ENCODE measurements around the gene LRRC56. TPM values are rescaled to one million over a fixed set of nuclear protein-coding genes. Genes with fewer than 3 reads are reported as not detected.
A peak's percentile ranks its signal among the peaks of the same experiment; 100 is the strongest.

Gene LRRC56
- total RNA-seq, 6 experiments from 2014 or later, result 0.23 to 0.83 (median 0.55) TPM

DNA sequence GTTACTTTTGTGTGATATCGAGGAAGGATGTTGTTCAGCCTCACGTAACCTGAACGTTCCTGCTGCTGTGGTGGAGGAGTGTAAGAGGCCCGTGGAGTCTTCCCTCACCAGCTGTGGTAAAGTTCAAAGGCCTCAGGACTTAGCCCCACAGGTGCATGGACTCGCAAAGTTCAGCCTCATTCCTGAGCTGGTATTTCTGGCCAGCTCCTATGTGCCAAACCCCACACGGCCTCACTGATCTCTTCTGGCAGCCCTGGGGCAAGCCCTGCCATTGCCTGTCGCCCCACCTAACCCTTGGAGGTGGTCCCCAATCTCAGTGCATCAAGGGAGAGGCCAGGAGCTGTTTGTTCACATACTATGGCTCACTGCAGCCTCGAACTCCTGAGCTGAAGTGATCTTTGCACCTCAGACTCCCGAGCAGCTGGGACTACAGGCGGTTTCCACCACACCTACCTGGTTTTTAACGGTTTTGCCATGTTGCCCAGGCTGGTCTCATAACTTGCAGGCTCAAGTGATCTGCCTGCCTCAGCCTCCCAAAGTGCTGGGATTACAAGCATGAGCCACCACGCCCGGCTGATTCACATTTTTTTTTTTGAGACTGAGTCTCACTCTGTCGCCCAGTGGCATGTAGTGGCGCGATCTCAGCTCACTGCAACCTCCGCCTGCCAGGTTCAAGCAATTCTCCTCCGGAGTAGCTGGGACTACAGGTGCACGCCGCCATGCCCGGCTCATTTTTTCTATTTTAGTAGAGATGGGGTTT is 41.1 kb downstream of the LRRC56 start:
- TF ChIP-seq CTCF (IDR thresholded peaks at IDR 0.05), result no peak
- peak overlapping the region; percentile 95 for H3K4me3 Mint-ChIP-seq
- H3K36me3 Mint-ChIP-seq (ENCODE audit: low read depth), result peaks cover 9% of the 10 kb centered on the region; the same call in 1 of the 2 replicates
- H3K9me3 Mint-ChIP-seq, result no peaks in the 10 kb centered on the region
- H3K27ac Mint-ChIP-seq, result peak overlapping the region; percentile 42; the same call in 1 of the 2 replicates
- peaks cover 42% of the 10 kb centered on the region for H3K4me1 Mint-ChIP-seq (ENCODE audit: low read depth)
- DNase-seq, result no peak
- peaks cover 3% of the 10 kb centered on the region; the same call in 1 of the 2 replicates for H3K27me3 Mint-ChIP-seq (ENCODE audit: insufficient read depth)

DNA sequence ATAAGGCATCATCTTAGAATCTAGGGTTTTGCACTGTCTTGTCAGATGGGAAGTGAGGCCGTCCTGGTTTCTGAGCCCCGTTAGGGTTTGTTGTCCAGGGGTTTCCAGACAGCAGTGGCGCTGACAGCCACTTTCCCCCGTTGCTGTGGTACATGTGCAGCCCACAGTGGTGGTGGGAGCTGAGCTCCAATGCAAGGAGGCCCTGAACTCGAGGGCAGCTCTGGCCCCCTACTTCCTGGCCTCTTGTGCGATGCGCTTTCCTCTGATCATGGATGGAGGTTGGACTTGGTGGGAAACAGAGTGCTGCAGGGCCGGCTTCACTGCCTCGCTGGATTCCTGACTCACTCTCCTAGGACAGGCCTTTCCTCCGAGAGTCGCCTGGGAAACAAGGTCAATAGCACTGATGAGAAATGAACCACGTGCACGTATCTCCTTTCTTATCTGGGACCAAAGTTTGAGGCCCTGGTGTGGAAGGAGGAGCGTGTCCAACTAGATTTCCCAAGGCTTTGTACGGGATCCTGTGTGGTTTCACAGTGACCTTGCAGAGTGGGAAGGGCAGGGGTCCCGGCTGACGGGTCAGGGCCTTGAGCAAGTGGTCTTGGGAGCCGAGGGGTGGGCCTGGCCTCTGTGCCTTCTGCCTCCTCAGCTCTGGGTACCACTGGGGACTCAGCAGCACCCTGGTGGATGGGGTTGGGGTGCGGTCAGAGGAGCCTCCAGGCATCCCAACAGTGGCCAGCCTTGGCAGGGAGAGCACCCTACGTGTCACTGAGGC is 42.7 kb downstream of the LRRC56 start:
- Mint-ChIP-seq H3K27me3 (ENCODE audit: insufficient read depth) (no peaks in the 10 kb centered on the region; the same call in 1 of the 2 replicates), H3K27ac (peak overlapping the region; percentile 42; the same call in 1 of the 2 replicates), H3K36me3 (ENCODE audit: low read depth) (peaks cover 9% of the 10 kb centered on the region; the same call in 1 of the 2 replicates), H3K4me3 (no peak overlapping the region), H3K9me3 (no peaks in the 10 kb centered on the region), H3K4me1 (ENCODE audit: low read depth) (peaks cover 38% of the 10 kb centered on the region)
- no peak for DNase-seq
- TF ChIP-seq CTCF (IDR thresholded peaks at IDR 0.05), result no peak

GRCh38 chr11:581342-581741 is 44.0 kb downstream of the LRRC56 start:
- H3K9me3 Mint-ChIP-seq, result no peaks in the 10 kb centered on the region
- H3K4me1 Mint-ChIP-seq (ENCODE audit: low read depth), result peaks cover 36% of the 10 kb centered on the region
- H3K27ac Mint-ChIP-seq, result no peak overlapping the region
- no peak overlapping the region for H3K4me3 Mint-ChIP-seq
- no peak for TF ChIP-seq CTCF (IDR thresholded peaks at IDR 0.05)
- no peaks in the 10 kb centered on the region; the same call in 1 of the 2 replicates for H3K27me3 Mint-ChIP-seq (ENCODE audit: insufficient read depth)
- H3K36me3 Mint-ChIP-seq (ENCODE audit: low read depth), result peaks cover 9% of the 10 kb centered on the region; the same call in 1 of the 2 replicates
- DNase-seq, result no peak

DNA sequence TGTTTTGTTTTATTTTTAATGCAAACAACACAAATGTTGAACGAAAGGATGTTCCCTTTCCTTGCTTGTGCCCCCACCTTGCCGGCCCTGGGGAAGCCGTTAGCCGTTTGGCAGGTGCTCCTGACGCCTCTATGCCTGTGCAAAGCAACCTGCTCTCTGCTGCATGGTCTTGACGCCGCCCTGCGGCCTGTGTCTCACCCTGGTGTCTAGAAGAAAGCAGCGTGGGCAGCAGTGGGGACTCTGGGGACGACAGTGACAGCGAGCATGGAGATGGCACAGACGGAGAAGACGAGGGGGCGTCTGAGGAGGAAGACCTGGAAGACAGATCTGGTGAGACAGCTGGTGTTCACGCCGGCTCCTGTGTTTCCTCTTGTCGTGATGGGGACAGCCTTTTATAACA is 44.4 kb downstream of the LRRC56 start:
- H3K4me3 Mint-ChIP-seq, result no peak overlapping the region
- TF ChIP-seq CTCF (IDR thresholded peaks at IDR 0.05), result no peak
- DNase-seq, result no peak
- peaks cover 36% of the 10 kb centered on the region for H3K4me1 Mint-ChIP-seq (ENCODE audit: low read depth)
- H3K27me3 Mint-ChIP-seq (ENCODE audit: insufficient read depth), result no peaks in the 10 kb centered on the region; the same call in 1 of the 2 replicates
- H3K36me3 Mint-ChIP-seq (ENCODE audit: low read depth), result peaks cover 9% of the 10 kb centered on the region; the same call in 1 of the 2 replicates
- 0 out of 2 replicates have a peak overlapping the region, but pooled peaks have one; percentile 17 for H3K27ac Mint-ChIP-seq
- no peaks in the 10 kb centered on the region for H3K9me3 Mint-ChIP-seq

- H3K36me3 Mint-ChIP-seq (ENCODE audit: low read depth), result peaks cover 4% of the 10 kb centered on the region; the same call in 1 of the 2 replicates
- no peak overlapping the region for H3K27ac Mint-ChIP-seq
- H3K27me3 Mint-ChIP-seq (ENCODE audit: insufficient read depth), result no peaks in the 10 kb centered on the region; the same call in none of the 2 replicates
- no peak for TF ChIP-seq CTCF (IDR thresholded peaks at IDR 0.05)
- peaks cover 26% of the 10 kb centered on the region for H3K4me1 Mint-ChIP-seq (ENCODE audit: low read depth)
- no peak overlapping the region for H3K4me3 Mint-ChIP-seq
- no peak for DNase-seq
- no peaks in the 10 kb centered on the region for H3K9me3 Mint-ChIP-seq
These were observed 47.0 kb downstream of the LRRC56 start for GRCh38 chr11:584287-584686.

All from HFFc6 (cell line).